Islet precursor cell (in vitro differentiated cells): Measurements from ENCODE around the gene TNFAIP1.

Experiments
- DNase-seq: peaks from one replicate; pipeline ENCODE4 v3.0.0-alpha.2; 2018

Gene TNFAIP1

DNA sequence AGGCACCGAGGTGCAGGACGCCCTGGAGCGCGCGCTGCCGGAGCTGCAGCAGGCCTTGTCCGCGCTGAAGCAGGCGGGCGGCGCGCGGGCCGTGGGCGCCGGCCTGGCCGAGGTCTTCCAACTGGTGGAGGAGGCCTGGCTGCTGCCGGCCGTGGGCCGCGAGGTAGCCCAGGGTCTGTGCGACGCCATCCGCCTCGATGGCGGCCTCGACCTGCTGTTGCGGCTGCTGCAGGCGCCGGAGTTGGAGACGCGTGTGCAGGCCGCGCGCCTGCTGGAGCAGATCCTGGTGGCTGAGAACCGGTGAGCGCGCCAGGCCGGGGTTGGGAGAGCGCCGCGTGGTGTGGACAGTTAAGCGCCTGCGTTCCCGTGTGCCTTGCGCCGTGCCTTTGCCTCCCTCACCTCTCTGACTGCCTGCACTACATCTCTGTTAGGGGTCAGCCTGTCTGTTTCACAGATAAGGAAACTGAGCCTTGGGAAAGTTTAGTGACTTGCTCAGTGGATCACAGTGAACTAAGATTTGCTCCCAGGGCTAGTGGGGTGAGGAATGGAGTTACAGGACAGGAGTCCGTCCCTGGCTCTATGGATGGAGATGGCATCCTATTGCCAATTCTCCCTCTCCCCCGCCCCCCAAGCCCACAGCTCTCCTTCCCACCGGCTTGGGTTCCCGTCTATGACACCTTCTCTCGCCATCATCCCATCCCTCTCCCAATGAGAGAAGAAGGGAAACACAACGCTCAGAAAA is 36.8 kb downstream of the TNFAIP1 start:
- DNase-seq: peak; percentile 74

DNA sequence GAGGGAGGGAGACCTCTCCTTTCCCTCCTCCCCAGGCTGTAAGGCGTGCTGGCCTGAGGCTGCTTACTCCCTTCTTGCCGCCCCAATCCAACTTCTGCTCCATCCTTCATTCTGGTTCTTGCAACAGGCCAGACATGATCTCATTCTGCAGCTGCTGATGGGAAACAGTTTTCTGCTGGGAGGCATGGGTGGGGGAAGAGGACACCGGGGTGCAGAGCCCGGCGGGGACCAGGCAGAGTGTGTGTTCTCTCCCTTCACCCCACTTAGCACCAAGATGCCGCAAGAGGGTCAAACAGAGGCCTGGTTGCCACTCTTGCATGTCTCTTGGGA is 37.3 kb downstream of the TNFAIP1 start:
- peak; percentile 50 for DNase-seq

DNA sequence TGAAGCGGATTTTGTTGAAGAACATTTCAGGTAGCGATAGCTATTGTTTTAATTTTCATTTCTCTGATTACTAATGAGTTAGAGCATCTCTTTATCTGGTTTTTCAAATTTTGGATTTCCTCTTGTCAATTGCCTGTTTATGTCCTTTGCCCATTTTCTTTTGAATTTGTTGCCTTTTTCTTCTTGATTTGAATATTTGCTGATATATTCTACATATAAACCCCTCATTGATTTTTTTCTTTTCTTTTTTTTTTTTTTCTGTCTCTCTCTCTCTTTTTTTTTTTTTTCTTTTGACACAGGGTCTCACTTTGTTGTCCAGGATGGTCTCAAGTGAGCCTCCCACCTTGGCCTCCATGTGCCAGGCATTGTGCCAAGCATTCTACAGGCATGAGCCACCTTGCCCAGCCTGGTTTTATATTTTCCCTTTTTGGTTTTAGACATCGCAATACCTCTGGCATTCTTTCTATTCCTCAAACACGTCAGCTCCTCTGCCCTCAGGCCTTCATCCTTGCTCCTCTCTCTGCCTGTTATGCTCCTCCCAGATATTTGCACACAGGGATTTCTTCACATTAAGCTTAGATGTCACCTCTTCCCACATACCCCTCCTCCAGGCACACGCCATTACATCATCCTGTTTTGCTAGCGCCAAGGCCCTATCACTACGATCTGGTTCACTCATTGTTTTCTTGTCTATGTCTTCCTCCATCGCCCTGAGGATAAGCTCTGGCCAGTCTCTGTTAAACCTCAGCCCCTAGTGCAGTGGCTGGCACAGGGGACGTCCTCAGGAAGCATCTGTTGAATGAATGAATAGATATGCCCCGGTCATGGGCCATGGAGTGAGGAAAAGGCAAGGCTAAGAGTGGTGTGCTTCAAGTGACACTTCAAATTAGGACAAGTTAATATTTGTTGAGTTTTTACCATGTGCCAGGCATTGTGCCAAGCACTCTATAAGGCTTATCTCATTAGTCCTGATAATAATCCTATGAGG is 44.5 kb downstream of the TNFAIP1 start:
- peak; percentile 88 for DNase-seq

DNA sequence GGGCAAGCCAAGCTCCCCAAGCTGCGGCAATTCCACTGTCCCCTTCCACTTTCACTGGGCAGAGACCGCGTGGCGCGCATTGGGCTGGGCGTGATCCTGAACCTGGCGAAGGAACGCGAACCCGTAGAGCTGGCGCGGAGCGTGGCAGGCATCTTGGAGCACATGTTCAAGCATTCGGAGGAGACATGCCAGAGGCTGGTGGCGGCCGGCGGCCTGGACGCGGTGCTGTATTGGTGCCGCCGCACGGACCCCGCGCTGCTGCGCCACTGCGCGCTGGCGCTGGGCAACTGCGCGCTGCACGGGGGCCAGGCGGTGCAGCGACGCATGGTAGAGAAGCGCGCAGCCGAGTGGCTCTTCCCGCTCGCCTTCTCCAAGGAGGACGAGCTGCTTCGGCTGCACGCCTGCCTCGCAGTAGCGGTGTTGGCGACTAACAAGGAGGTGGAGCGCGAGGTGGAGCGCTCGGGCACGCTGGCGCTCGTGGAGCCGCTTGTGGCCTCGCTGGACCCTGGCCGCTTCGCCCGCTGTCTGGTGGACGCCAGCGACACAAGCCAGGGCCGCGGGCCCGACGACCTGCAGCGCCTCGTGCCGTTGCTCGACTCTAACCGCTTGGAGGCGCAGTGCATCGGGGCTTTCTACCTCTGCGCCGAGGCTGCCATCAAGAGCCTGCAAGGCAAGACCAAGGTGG is 45.7 kb downstream of the TNFAIP1 start:
- DNase-seq: peak; percentile 91

DNA sequence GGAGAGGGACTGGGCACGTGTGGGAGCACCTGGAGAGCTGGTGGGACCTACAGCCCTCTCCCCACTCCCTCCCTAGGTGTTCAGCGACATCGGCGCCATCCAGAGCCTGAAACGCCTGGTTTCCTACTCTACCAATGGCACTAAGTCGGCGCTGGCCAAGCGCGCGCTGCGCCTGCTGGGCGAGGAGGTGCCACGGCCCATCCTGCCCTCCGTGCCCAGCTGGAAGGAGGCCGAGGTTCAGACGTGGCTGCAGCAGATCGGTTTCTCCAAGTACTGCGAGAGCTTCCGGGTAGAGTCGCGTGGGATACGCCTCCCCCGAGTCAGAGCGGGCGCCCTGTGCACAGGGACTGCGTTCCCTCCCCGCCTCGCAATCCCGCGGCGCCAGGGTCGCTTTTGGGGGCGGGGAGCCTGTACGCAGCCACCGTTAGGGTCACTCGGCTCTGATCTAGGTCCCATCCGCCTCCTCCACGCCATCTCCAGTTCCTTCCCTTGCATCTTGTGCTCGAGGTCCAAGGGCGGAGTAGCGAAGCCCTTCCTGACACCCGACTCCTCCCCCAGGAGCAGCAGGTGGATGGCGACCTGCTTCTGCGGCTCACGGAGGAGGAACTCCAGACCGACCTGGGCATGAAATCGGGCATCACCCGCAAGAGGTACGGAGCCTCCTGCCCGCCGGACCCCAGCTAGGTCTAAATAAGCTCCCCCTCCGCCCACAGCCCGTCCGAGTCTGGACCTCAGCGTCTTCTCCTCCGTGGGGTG is 48.9 kb downstream of the TNFAIP1 start:
- DNase-seq: peak; percentile 78

DNA sequence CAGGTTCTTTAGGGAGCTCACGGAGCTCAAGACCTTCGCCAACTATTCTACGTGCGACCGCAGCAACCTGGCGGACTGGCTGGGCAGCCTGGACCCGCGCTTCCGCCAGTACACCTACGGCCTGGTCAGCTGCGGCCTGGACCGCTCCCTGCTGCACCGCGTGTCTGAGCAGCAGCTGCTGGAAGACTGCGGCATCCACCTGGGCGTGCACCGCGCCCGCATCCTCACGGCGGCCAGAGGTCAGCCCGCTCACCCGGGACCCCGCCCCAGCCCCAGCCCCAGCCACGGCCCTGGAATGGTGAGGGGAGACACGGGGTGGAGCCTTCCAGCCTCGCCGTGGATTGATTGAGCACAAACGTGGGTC is 49.5 kb downstream of the TNFAIP1 start:
- peak; percentile 75 for DNase-seq

DNA sequence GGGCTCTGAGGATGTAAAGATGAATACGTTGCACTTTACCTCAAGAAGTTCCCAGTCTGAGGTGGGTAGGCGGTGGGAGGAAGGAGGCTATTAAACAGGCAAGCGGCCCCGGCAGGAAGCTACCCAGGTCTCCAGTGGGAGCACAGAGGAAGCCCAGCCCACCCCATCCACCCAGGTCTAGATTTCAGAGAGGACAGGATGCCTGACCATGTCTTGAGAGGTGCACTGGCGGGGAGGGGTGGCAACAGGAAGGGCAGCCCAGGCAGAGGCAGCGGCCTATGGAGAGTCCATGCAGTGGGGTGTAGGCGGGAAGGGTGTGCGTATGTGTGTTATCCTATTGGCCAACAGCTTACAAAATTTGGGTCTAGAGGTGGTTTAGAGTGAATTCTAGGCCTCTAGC is 49.8 kb downstream of the TNFAIP1 start:
- DNase-seq: no peak

DNA sequence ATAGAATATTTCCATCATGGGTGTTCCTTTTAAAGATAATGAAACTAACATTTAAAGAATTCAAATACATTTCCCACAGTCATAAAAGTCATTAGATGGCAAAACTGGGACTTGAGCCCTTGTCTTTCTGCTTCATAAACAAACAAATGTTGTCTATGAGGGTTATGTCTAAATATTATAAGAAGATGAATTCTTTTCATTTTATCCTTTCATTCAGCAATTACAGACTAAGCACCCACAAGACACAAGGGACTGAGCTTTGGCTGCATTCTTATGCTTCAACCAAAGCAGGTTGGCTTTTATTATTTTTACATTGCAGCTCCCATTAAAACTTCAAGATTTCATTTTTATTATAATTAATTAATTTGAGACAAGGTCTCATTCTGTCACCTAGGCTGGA is 50.8 kb downstream of the TNFAIP1 start:
- no peak for DNase-seq

DNA sequence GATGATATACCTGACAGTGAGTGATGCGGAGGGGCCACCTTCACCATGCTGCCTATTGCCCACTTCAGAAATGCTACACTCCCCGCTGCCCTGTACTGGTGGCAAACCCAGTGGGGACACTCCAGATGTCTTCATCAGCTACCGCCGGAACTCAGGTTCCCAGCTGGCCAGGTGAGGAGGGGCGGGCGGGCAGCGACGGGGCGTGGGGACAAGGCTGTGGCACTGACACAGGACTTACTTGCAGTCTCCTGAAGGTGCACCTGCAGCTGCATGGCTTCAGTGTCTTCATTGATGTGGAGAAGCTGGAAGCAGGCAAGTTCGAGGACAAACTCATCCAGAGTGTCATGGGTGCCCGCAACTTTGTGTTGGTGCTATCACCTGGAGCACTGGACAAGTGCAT is 52.5 kb downstream of the TNFAIP1 start:
- no peak for DNase-seq

DNA sequence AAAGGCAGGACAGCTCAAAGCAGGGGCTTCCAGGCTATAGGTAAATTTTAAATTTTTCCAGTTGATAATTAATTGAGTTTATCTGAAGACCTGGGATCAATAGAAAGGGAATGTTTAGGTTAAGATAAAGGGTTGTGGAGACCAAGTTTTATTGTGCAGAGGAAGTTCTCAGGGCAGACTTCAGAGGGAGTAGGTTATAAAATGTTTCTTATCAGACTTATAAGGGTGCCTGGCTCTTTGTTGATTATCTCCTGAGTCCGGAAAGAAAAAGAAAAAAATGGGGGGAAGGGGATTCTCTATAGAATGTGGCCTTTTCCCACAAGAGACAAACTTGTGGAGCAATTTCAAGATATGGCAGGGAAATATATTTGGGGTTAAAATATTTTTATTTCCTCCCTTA is 54.6 kb downstream of the TNFAIP1 start:
- DNase-seq: no peak

DNA sequence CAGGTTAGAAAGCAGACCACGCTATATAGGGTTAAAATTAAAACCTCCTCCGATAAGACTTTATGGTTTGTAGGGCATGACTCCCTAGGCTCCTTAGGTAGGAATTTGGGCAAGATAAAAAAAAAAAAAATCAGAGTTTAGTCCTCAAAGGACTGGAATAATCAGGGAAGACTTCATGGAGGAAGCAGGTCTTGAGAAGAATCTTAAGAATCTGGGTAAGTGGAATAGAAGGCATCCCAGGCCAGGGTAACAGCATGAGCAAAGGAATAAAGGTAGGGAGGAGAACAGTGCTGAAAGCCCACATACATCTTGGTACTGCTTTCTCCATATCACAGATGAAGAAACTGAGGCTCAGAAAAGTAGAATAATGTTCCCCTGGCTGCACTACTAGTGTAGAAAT is 55.0 kb downstream of the TNFAIP1 start:
- DNase-seq: no peak

DNA sequence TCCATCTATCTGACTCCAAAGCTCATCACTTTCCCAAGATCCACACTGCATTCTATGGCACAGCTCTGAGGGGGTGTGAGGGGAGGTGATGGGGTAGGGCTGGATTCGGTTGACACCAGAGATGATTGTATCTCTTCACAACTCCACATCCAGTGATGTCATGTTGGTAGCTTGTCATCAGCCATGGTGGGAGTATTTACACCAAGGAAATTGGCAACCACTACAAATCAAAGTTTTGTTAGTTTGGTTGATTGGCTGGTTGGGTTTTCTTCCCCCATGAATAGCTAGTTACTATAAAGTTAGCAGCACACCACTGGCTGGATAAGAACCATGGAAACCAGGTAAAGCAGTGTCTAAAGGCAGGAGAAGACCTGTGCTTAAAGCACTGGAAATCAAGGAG is 55.4 kb downstream of the TNFAIP1 start:
- DNase-seq: no peak

DNA sequence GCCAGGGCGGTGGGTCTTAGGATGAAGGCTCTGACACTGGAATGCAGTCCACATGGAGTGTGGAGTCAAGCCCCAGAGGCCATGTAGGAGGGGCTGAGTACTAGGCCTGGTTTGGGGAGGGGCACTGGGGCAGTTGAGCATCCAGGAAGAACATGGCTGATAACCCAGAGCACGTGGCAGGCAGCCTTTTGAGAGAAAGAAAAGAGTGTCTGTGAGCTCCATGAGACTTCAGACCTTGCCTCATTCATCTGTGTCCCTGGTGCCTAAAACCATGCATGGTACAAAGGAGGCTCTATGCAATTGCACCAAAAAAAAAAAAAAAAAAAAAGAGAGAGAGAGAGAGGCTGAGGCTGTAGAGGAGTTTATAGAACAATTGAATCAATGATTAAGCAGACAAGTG is 55.8 kb downstream of the TNFAIP1 start:
- DNase-seq: no peak

DNA sequence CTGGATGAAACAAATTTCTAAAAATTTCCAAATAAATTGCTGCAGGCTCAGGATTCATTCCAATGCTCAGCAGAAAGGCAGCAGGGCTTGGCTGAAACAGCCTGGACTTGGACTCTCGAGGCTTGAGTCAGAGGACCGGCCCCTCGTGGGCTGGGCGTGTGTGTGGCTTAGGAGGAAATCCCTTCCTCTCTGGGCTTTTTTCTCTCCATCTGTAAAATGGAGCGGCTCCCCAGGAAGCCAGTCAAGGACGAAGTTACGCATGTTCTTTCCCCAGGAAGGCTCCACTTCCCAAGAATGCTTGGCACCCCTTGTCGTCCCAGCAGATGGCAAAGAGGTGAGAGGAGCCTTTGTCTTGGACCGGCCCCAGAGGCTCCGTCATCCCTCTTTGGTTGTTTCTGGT is 56.9 kb downstream of the TNFAIP1 start:
- DNase-seq: peak; percentile 95

DNA sequence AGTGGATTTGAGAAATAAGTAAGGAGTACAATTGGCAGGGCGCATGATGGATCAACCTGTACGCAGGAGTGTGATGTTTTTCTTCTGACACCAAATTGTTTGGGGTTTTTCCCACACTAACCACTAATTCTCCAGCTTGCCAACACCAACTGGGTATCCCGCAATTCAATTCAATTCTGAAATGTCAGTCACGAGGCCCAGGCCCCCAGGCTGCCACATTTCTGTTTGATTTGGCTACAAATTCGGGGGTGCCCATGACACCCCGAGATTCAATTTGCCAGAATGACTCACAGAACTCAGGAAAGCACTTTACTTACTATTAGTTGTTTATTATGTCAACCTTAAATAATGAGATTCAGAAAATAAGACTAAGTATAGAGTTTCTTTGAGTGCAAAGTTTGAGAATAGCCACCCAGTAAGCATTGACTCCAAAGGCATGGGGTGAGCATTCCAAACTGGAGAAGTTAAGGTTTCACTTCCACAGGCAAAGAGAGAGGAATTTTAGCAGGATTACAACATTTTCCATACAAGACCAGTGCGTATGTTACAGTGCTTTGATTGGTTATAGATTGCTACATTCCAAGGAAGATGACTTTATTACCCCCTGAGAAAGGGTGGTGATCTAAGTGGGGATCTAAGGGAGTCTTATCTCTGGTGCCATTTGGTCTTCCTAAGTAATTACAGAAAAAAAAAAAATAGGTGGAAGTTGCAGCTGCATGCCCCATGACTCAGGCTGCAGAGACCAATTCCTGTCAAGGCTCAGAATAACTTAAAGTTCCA is 59.0 kb downstream of the TNFAIP1 start:
- no peak for DNase-seq

DNA sequence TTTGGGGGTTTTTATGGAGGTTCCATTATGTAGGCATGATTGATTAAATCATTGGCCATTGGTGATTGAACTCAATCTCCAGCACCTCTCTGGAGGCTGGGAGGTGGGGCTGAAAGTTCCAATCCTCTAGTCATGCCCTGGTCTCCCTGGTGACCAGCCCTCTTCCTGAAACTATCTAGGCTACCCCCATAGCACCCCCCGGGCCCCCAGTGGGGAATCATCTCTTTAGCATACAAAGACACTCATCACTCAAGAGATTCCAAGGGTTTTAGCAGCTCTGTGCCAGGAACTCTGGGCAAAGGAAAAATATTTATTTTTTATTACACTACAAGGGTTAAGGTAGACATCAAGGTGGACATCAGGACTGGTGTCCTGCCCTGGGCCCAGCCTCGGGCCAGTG is 59.9 kb downstream of the TNFAIP1 start:
- no peak for DNase-seq

DNA sequence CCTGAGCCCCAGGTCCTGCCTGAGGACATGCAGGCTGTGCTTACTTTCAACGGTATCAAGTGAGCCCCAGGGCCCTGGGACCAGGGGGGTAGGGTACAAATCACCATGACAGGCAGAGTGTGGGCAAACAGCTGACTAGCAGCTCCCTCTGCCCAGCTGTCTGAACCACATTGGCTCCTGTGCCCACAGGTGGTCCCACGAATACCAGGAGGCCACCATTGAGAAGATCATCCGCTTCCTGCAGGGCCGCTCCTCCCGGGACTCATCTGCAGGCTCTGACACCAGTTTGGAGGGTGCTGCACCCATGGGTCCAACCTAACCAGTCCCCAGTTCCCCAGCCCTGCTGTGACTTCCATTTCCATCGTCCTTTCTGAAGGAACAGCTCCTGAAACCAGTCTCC is 60.4 kb downstream of the TNFAIP1 start:
- no peak for DNase-seq
